T-cell (primary cell): ENCODE data around the gene CTNNBIP1. TPM values are rescaled to one million over a fixed set of nuclear protein-coding genes. Genes with fewer than 3 reads are reported as not detected.

Experiments
- ATAC-seq, 4 experiments: fragments of 200-7000 bp in 3 of 4; fragments of 150-1000 bp in 1 of 4; cut with Tn5 transposase; replicated peaks in 1 of 4; 1 replicate in 3 of 4; 2 replicates in 1 of 4; pipeline ENCODE4 v1.10.0; 2021; ENCODE audit warnings: moderate library complexity in 3 of 4, mild to moderate bottlenecking in 2 of 4, moderate number of reproducible peaks in 1 of 4
- CTCF ChIA-PET, 2 donors: fragments of 300-600 bp; sonication (Branson Sonifier 250); formaldehyde crosslinking; loops; one replicate each; lab custom pipeline; 2022; ENCODE audit warnings: antibody characterized with exemption in 2 of 2; lab: Charles Lee
- POLR2A ChIA-PET, 2 donors: fragments of 300-600 bp; sonication (Branson Sonifier 250); formaldehyde crosslinking; loops; one replicate each; lab custom pipeline; 2022; ENCODE audit warnings: antibody characterized with exemption in 2 of 2; lab: Charles Lee
- DNase-seq, 35 experiments: peaks; one replicate each; pipeline versions ENCODE4 v3.0.0 to v3.0.0-alpha.2; 2013 to 2023
- H3K27ac ChIP-seq: one replicate; pipeline ENCODE4 v1.5.1; 2013; ENCODE audit warnings: low read length
- H3K27me3 ChIP-seq, 2 experiments: replicated peaks in 1 of 2; 1 replicate in 1 of 2; 2 replicates in 1 of 2; pipeline versions ENCODE4 v1.6.1 to v1.7.0; 2013; ENCODE audit warnings: low read length in 1 of 2, mixed read lengths in 1 of 2; ENCODE audit not compliant: control insufficient read depth in 2 of 2, insufficient read depth in 2 of 2; ENCODE audit errors: extremely low read depth in 1 of 2
- H3K36me3 ChIP-seq, 2 donors: 1 replicate in 1 of 2; 2 replicates in 1 of 2; pipeline versions ENCODE4 v1.6.1 to v1.7.0; 2013; ENCODE audit warnings: low read length in 1 of 2; ENCODE audit not compliant: control insufficient read depth in 2 of 2, insufficient read depth in 1 of 2; ENCODE audit errors: extremely low read depth in 1 of 2
- H3K4me1 ChIP-seq, 2 experiments: 1 replicate in 1 of 2; 2 replicates in 1 of 2; pipeline versions ENCODE4 v1.6.1 to v1.7.0; 2013; ENCODE audit warnings: low read length in 2 of 2, mixed read lengths in 1 of 2; ENCODE audit not compliant: insufficient read depth in 2 of 2, control insufficient read depth in 1 of 2; ENCODE audit errors: extremely low read depth in 1 of 2
- H3K4me3 ChIP-seq, 2 donors: 1 replicate in 1 of 2; 2 replicates in 1 of 2; pipeline versions ENCODE4 v1.5.1 to v1.7.0; 2013; ENCODE audit warnings: mild to moderate bottlenecking in 2 of 2, low read length in 1 of 2, moderate library complexity in 1 of 2; ENCODE audit not compliant: control insufficient read depth in 1 of 2; ENCODE audit errors: extremely low read depth in 1 of 2
- H3K9me3 ChIP-seq: 2 replicates; pipeline ENCODE4 v1.7.0; 2013
- H3K27ac Mint-ChIP-seq, 2 donors: one replicate each; pipeline ENCODE4 v1.8.0; 2020 to 2021; ENCODE audit warnings: mild to moderate bottlenecking in 2 of 2, mixed read lengths in 2 of 2
- H3K27me3 Mint-ChIP-seq, 2 donors: one replicate each; pipeline ENCODE4 v1.8.0; 2021 to 2022; ENCODE audit warnings: mixed read lengths in 2 of 2
- H3K36me3 Mint-ChIP-seq: one replicate; pipeline ENCODE4 v1.8.0; 2021; ENCODE audit warnings: mixed read lengths
- H3K4me1 Mint-ChIP-seq, 3 donors: one replicate each; pipeline ENCODE4 v1.8.0; 2020 to 2022; ENCODE audit warnings: mixed read lengths in 3 of 3, mild to moderate bottlenecking in 1 of 3
- H3K4me3 Mint-ChIP-seq, 3 donors: one replicate each; pipeline ENCODE4 v1.8.0; 2020 to 2022; ENCODE audit warnings: mild to moderate bottlenecking in 3 of 3, mixed read lengths in 3 of 3, moderate library complexity in 3 of 3
- H3K9me3 Mint-ChIP-seq, 3 donors: one replicate each; pipeline ENCODE4 v1.8.0; 2020 to 2022; ENCODE audit warnings: mixed read lengths in 3 of 3
- WGBS: methylation state at CpG from one replicate; pipeline ENCODE4 v1.1.5; 2013; ENCODE audit warnings: missing lambda C conversion rate; ENCODE audit not compliant: insufficient coverage; 5-methylcytosine and 5-hydroxymethylcytosine counted together
- total RNA-seq, 35 experiments: library from RNA in 6 of 35; stranded (reverse) in 6 of 35; fragments of 120-200 nt in 1 of 35; gene quantifications; one replicate each; pipeline versions ENCODE4 v1.2.1 to v1.2.4 and lab custom pipeline; 2013 to 2026

CTNNBIP1 gene
- total RNA-seq, 5 donors from 2014 or later (not counting 1 experiment from before 2014, with no cell fraction given), result 9.1 to 11.1 (median 9.6) TPM

- ATAC-seq (no peak), DNase-seq (no peak)
- no peaks in the 10 kb centered on the region for H3K27me3 ChIP-seq
- peaks cover 0 to 3% of the 10 kb centered on the region in 2 experiments for H3K4me1 ChIP-seq
- no peak overlapping the region for H3K27ac ChIP-seq
- CTCF ChIA-PET, result interaction anchor here (0.6 to 0.7 kb wide), 3 partner anchors 15 to 247 kb away, joined by 3 to 6 read pairs (median 3); no protein-coding TSS in a partner anchor
- no peaks in the 10 kb centered on the region for H3K27me3 Mint-ChIP-seq
- no peak overlapping the region for H3K4me3 ChIP-seq
- H3K9me3 Mint-ChIP-seq, result no peaks in the 10 kb centered on the region
- H3K9me3 ChIP-seq, result no peaks in the 10 kb centered on the region
- peaks cover 7 to 11% (median 9%) of the 10 kb centered on the region in 3 donors for H3K4me1 Mint-ChIP-seq
- H3K27ac Mint-ChIP-seq, result no peak overlapping the region
- no peaks in the 10 kb centered on the region for H3K36me3 ChIP-seq
- POLR2A ChIA-PET, result interaction anchor here (0.6 kb wide), 4 partner anchors 26 to 1465 kb away, joined by 3 to 10 read pairs (median 7); no protein-coding TSS in a partner anchor
- no peaks in the 10 kb centered on the region for H3K36me3 Mint-ChIP-seq
- no CpG with 5 or more reads among the region's 2 CpGs for WGBS
- H3K4me3 Mint-ChIP-seq, result no peak overlapping the region
These were observed 6.4 kb upstream of the CTNNBIP1 start for GRCh38 chr1:9916452-9916851.

- ATAC-seq (no peak), DNase-seq (no peak)
- Histone ChIP-seq H3K4me3 (no peak overlapping the region), H3K27ac (no peak overlapping the region), H3K36me3 (no peaks in the 10 kb centered on the region), H3K4me1 (peaks cover 0 to 8% of the 10 kb centered on the region in 2 experiments), H3K27me3 (no peaks in the 10 kb centered on the region), H3K9me3 (no peaks in the 10 kb centered on the region)
- H3K4me1 Mint-ChIP-seq, result peaks cover 14 to 19% (median 16%) of the 10 kb centered on the region in 3 donors
- H3K36me3 Mint-ChIP-seq, result no peaks in the 10 kb centered on the region
- H3K9me3 Mint-ChIP-seq, result no peaks in the 10 kb centered on the region
- no peak overlapping the region for H3K27ac Mint-ChIP-seq
- POLR2A ChIA-PET, result interaction anchor here in 1 of 2 donors (0.6 to 0.7 kb wide), 2 partner anchors 23 to 105 kb away, joined by 6 read pairs; no protein-coding TSS in a partner anchor
- WGBS, result 86% methylated on average over 1 of the region's 2 CpGs
- CTCF ChIA-PET, result interaction anchor here in 1 of 2 donors (0.6 kb wide), 1 partner anchor 122 kb away, joined by 3 read pairs; no protein-coding TSS in a partner anchor
- H3K27me3 Mint-ChIP-seq, result no peaks in the 10 kb centered on the region
- H3K4me3 Mint-ChIP-seq, result no peak overlapping the region
These were observed 4.5 kb upstream of the CTNNBIP1 start for GRCh38 chr1:9914610-9914937.

- no peaks in the 10 kb centered on the region for H3K27me3 Mint-ChIP-seq
- H3K4me3 Mint-ChIP-seq, result peak overlapping the region; percentile 26 to 66 (median 50)
- ChIA-PET CTCF (no interaction called here), POLR2A (no interaction called here)
- ATAC-seq, result no peak
- no peaks in the 10 kb centered on the region for H3K9me3 Mint-ChIP-seq
- H3K9me3 ChIP-seq, result no peaks in the 10 kb centered on the region
- no peak for DNase-seq
- H3K27ac Mint-ChIP-seq, result peak overlapping the region; percentile 71 to 87
- H3K4me1 Mint-ChIP-seq, result peaks cover 25 to 37% (median 31%) of the 10 kb centered on the region in 3 donors
- peak overlapping the region; percentile 44 for H3K27ac ChIP-seq
- no peaks in the 10 kb centered on the region for H3K36me3 ChIP-seq
- 91% methylated on average over 7 of the region's 12 CpGs for WGBS
- peaks cover 4 to 18% of the 10 kb centered on the region in 2 experiments for H3K4me1 ChIP-seq
- H3K4me3 ChIP-seq, result no peak overlapping the region
- H3K27me3 ChIP-seq, result no peaks in the 10 kb centered on the region
- H3K36me3 Mint-ChIP-seq, result no peaks in the 10 kb centered on the region
These were observed 2.3 kb upstream of the CTNNBIP1 start for GRCh38 chr1:9912264-9912936.

GRCh38 chr1:9910423-9911178 is 532 bp upstream of the CTNNBIP1 start:
- peaks cover 27 to 38% (median 31%) of the 10 kb centered on the region in 3 donors for H3K4me1 Mint-ChIP-seq
- H3K9me3 Mint-ChIP-seq, result no peaks in the 10 kb centered on the region
- CTCF ChIA-PET, result interaction anchor here in 1 of 2 donors (0.6 to 1.2 kb wide), 3 partner anchors 32 to 35 kb away, joined by 4 to 6 read pairs (median 4); partner anchors contain the start of genes LZIC and NMNAT1
- POLR2A ChIA-PET, result interaction anchor here in 1 of 2 donors (1.2 kb wide), 1 partner anchor 33 kb away, joined by 5 read pairs; the partner anchor contains the start of genes LZIC and NMNAT1
- H3K4me1 ChIP-seq, result peaks cover 4 to 18% of the 10 kb centered on the region in 2 experiments
- peak overlapping the region; percentile 90 to 91 for H3K4me3 ChIP-seq
- peak; percentile 99 to 100 (median 100) for DNase-seq
- 0% methylated on average over 36 of the region's 45 CpGs for WGBS
- peak; percentile 90 to 92 (median 92) for ATAC-seq
- H3K36me3 ChIP-seq, result no peaks in the 10 kb centered on the region
- no peaks in the 10 kb centered on the region for H3K9me3 ChIP-seq
- no peaks in the 10 kb centered on the region for H3K36me3 Mint-ChIP-seq
- H3K27ac ChIP-seq, result peak overlapping the region; percentile 70
- H3K4me3 Mint-ChIP-seq, result peak overlapping the region; percentile 92 to 94 (median 92)
- H3K27me3 Mint-ChIP-seq, result no peaks in the 10 kb centered on the region
- no peaks in the 10 kb centered on the region for H3K27me3 ChIP-seq
- H3K27ac Mint-ChIP-seq, result peak overlapping the region; percentile 96 to 99

- Mint-ChIP-seq H3K9me3 (no peaks in the 10 kb centered on the region), H3K4me3 (peak overlapping the region; percentile 93 to 99 (median 96)), H3K27me3 (no peaks in the 10 kb centered on the region), H3K27ac (peak overlapping the region; percentile 71 to 87), H3K36me3 (no peaks in the 10 kb centered on the region), H3K4me1 (peaks cover 30 to 44% (median 37%) of the 10 kb centered on the region in 3 donors)
- Histone ChIP-seq H3K9me3 (no peaks in the 10 kb centered on the region), H3K36me3 (no peaks in the 10 kb centered on the region), H3K4me1 (peaks cover 4 to 18% of the 10 kb centered on the region in 2 experiments), H3K27me3 (no peaks in the 10 kb centered on the region), H3K4me3 (peak overlapping the region; percentile 65 to 68), H3K27ac (no peak overlapping the region)
- ATAC-seq (no peak), DNase-seq (peak in 24 of 35 experiments; percentile 3 to 40 (median 10))
- ChIA-PET CTCF (interaction anchor here in 1 of 2 donors (0.6 kb wide), 1 partner anchor 29 kb away, joined by 3 read pairs; no protein-coding TSS in a partner anchor), POLR2A (no interaction called here)
- under 1% methylated on average over 39 of the region's 47 CpGs for WGBS
These were observed 629 bp downstream of the CTNNBIP1 start for GRCh38 chr1:9909234-9910046.
